ENCODE data around the gene NCR3LG1. TPM values are rescaled to one million over a fixed set of nuclear protein-coding genes. Genes with fewer than 3 reads are reported as not detected.

Gene NCR3LG1
- total and polyA plus RNA-seq, 2 donors (not counting 1 experiment from before 2014, with no cell fraction given) = 0.12 to 0.64 TPM

- Histone ChIP-seq H3K4me3 (ENCODE audit: control extremely low read depth in 1 of 5, extremely low read depth in 1 of 5, insufficient read depth in 1 of 5, low read depth in 2 of 5, low read length in 4 of 5) (no peak overlapping the region), H4K20me1 (ENCODE audit: control insufficient read depth, insufficient read depth, low read length, poor library complexity, severe bottlenecking) (no peaks in the 10 kb centered on the region), H3K79me2 (ENCODE audit: control insufficient read depth, insufficient read depth, low read length) (no peaks in the 10 kb centered on the region), H3K9ac (ENCODE audit: low read length) (no peak overlapping the region), H3K27me3 (replicated peaks in 1 of 4; ENCODE audit: control extremely low read depth in 1 of 4, control insufficient read depth in 3 of 4, insufficient read depth in 4 of 4, low read length in 3 of 4) (no peaks in the 10 kb centered on the region), H3K36me3 (replicated peaks in 1 of 2; ENCODE audit: control extremely low read depth in 1 of 2, control insufficient read depth in 1 of 2, extremely low read depth in 1 of 2, insufficient read depth in 2 of 2, low read length in 1 of 2) (no peaks in the 10 kb centered on the region), H3K4me1 (ENCODE audit: control insufficient read depth in 2 of 2, insufficient read depth in 2 of 2, low read length in 2 of 2) (peaks cover 13 to 26% of the 10 kb centered on the region in 2 donors), H3K27ac (ENCODE audit: low read length in 2 of 2) (no peak overlapping the region), H3K4me2 (replicated peaks; ENCODE audit: low read depth, low read length, poor library complexity, severe bottlenecking) (no peak overlapping the region), H2AFZ (ENCODE audit: insufficient read depth, low read depth, low read length, poor library complexity, severe bottlenecking) (no peak overlapping the region), H3K9me3 (ENCODE audit: control extremely low read depth in 1 of 3, control insufficient read depth in 2 of 3, insufficient read depth in 1 of 3, low read length in 2 of 3) (no peaks in the 10 kb centered on the region)
- Mint-ChIP-seq H3K9me3 (ENCODE audit: insufficient read depth) (no peaks in the 10 kb centered on the region), H3K4me3 (no peak overlapping the region), H3K27ac (no peak overlapping the region), H3K27me3 (no peaks in the 10 kb centered on the region), H3K4me1 (peaks cover 15% of the 10 kb centered on the region)
- DNase-seq = no peak
- intact Hi-C loops (cut with micrococcal nuclease) = no loop called here
- ChIA-PET POLR2A (no interaction called here), CTCF (interaction anchor here (2.3 kb wide), 1 partner anchor 13 kb away, joined by 12 read pairs; no protein-coding TSS in a partner anchor)
- no peak for ATAC-seq (ENCODE audit: low read depth)
- WGBS (ENCODE audit: insufficient coverage) = 93% methylated on average over 22 of the region's 22 CpGs
- no peak for TF ChIP-seq EZH2 (IDR thresholded peaks at IDR 0.05; ENCODE audit: borderline replicate concordance, insufficient read depth, low read depth, low read length, poor library complexity, severe bottlenecking)
- TF ChIP-seq, protein P1, sequence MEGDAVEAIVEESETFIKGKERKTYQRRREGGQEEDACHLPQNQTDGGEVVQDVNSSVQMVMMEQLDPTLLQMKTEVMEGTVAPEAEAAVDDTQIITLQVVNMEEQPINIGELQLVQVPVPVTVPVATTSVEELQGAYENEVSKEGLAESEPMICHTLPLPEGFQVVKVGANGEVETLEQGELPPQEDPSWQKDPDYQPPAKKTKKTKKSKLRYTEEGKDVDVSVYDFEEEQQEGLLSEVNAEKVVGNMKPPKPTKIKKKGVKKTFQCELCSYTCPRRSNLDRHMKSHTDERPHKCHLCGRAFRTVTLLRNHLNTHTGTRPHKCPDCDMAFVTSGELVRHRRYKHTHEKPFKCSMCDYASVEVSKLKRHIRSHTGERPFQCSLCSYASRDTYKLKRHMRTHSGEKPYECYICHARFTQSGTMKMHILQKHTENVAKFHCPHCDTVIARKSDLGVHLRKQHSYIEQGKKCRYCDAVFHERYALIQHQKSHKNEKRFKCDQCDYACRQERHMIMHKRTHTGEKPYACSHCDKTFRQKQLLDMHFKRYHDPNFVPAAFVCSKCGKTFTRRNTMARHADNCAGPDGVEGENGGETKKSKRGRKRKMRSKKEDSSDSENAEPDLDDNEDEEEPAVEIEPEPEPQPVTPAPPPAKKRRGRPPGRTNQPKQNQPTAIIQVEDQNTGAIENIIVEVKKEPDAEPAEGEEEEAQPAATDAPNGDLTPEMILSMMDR (IDR thresholded peaks at IDR 0.05) = no peak
These were observed 45.2 kb downstream of the NCR3LG1 start for GRCh38 chr11:17396598-17397310.

GRCh38 chr11:17397311-17398002 is 45.9 kb downstream of the NCR3LG1 start:
- ATAC-seq (ENCODE audit: low read depth) (no peak), DNase-seq (no peak)
- Mint-ChIP-seq H3K27ac (no peak overlapping the region), H3K4me1 (peaks cover 15% of the 10 kb centered on the region), H3K9me3 (ENCODE audit: insufficient read depth) (no peaks in the 10 kb centered on the region), H3K27me3 (no peaks in the 10 kb centered on the region), H3K4me3 (no peak overlapping the region)
- TF ChIP-seq, protein P1 (IDR thresholded peaks at IDR 0.05) = no peak
- no peak for TF ChIP-seq EZH2 (IDR thresholded peaks at IDR 0.05; ENCODE audit: borderline replicate concordance, insufficient read depth, low read depth, low read length, poor library complexity, severe bottlenecking)
- no peaks in the 10 kb centered on the region for H3K9me3 ChIP-seq (ENCODE audit: control extremely low read depth in 1 of 3, control insufficient read depth in 2 of 3, insufficient read depth in 1 of 3, low read length in 2 of 3)
- H3K4me2 ChIP-seq (replicated peaks; ENCODE audit: low read depth, low read length, poor library complexity, severe bottlenecking) = no peak overlapping the region
- H3K9ac ChIP-seq (ENCODE audit: low read length) = no peak overlapping the region
- ChIA-PET POLR2A (no interaction called here), CTCF (interaction anchor here (1.3 to 2.3 kb wide), 3 partner anchors 9 to 31 kb away, joined by 3 to 12 read pairs (median 4); partner anchors contain the start of gene KCNJ11)
- 93% methylated on average over 14 of the region's 14 CpGs for WGBS (ENCODE audit: insufficient coverage)
- H3K27me3 ChIP-seq (replicated peaks in 1 of 4; ENCODE audit: control extremely low read depth in 1 of 4, control insufficient read depth in 3 of 4, insufficient read depth in 4 of 4, low read length in 3 of 4) = no peaks in the 10 kb centered on the region
- H3K4me1 ChIP-seq (ENCODE audit: control insufficient read depth in 2 of 2, insufficient read depth in 2 of 2, low read length in 2 of 2) = peaks cover 13 to 26% of the 10 kb centered on the region in 2 donors
- no peak overlapping the region for H3K4me3 ChIP-seq (ENCODE audit: control extremely low read depth in 1 of 5, extremely low read depth in 1 of 5, insufficient read depth in 1 of 5, low read depth in 2 of 5, low read length in 4 of 5)
- no peak overlapping the region for H3K27ac ChIP-seq (ENCODE audit: low read length in 2 of 2)
- H3K36me3 ChIP-seq (replicated peaks in 1 of 2; ENCODE audit: control extremely low read depth in 1 of 2, control insufficient read depth in 1 of 2, extremely low read depth in 1 of 2, insufficient read depth in 2 of 2, low read length in 1 of 2) = no peaks in the 10 kb centered on the region
- no peaks in the 10 kb centered on the region for H3K79me2 ChIP-seq (ENCODE audit: control insufficient read depth, insufficient read depth, low read length)
- intact Hi-C loops (cut with micrococcal nuclease) = no loop called here
- no peaks in the 10 kb centered on the region for H4K20me1 ChIP-seq (ENCODE audit: control insufficient read depth, insufficient read depth, low read length, poor library complexity, severe bottlenecking)
- H2AFZ ChIP-seq (ENCODE audit: insufficient read depth, low read depth, low read length, poor library complexity, severe bottlenecking) = no peak overlapping the region
